HT1080 (cell line): ENCODE results near the gene FXR1. TPM values are rescaled to one million over a fixed set of nuclear protein-coding genes. Genes with fewer than 3 reads are reported as not detected.

Experiments used
- DNase-seq: peaks from one replicate; pipeline ENCODE4 v3.0.0-alpha.2; 2015; ENCODE audit warnings: low read depth
- total RNA-seq: library from RNA; depleted of rRNA; stranded (reverse); fragments of >200 nt; shearing (Covaris generic); gene quantifications from 2 replicates; pipeline ENCODE4 v1.2.3, GENCODE V29; 2014; rRNA removed

Gene FXR1
- total RNA-seq, 1 experiment from 2014 or later, result 168 TPM

DNA sequence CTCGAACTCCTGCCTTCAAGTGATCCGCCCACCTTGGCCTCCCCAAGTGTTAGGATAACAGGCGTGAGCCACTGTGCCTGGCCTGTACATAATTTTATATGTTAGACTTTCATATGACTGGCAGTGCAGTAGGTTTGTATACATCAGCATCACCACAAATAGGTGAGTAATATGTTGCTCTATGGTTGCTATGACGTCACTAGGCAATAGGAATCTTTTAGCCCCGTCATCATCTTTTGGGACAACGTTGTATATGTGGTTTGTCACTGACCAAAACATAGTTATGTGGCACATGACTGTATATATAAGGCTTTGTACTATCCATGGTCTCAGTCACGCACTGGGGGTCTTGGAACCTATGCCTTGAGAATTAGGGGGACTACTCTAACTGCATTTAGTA lies 94.1 kb downstream of the FXR1 start:
- DNase-seq, result no peak

DNA sequence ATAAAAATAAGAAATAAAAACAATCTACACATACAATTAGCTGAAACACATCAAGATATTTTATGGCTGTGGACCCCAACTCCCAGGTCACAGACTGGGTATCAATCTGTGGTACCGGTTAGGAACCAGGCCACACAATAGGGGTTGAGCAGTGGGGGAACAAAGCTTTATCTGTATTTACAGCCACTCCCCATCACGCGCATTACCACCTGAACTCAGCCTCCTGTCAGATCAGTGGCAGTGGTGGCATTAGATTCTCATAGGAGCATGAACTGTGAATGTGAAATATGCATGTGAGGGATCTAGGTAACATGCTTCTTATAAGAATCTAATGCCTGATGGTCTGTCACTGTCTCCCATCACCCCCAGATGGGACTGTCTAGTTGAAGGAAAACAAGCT lies 94.8 kb downstream of the FXR1 start:
- DNase-seq, result no peak

DNA sequence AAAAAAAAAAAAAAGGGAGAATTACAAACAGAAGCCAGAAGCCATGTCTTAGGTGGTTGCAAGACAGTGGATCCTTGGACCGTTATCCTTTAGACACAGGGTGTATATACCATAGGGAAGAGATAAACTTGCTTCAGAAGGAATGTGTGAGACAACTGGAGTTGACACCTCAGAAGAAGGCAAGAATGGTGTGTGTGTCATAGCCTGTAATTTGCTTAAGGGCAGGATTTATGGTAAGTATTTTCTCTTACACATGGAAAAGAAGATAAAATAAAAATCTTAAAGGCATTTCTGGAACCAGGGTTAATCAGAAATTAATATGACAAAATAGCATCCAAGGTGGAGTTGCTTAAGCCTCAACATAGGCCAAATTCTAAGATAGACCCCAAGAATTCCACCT lies 96.3 kb downstream of the FXR1 start:
- DNase-seq, result no peak

DNA sequence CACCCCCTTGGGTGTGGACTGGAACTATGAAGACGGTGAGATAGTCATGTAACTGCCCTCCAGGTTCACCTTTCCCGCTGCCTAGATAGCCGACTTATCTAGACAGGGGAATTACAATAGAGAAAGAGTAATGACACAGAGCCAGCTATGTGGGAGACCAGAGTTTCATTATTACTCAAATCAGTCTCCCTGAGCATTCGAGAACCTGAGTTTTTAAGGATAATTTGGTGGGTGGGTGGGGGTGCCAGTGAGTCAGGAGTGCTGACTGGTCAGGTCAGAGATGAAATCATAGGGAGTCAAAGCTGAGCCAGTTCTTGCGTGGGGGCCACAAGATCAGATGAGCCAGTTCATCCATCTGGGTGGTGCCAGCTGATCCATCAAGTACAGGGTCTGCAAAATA lies 96.8 kb downstream of the FXR1 start:
- DNase-seq, result no peak

DNA sequence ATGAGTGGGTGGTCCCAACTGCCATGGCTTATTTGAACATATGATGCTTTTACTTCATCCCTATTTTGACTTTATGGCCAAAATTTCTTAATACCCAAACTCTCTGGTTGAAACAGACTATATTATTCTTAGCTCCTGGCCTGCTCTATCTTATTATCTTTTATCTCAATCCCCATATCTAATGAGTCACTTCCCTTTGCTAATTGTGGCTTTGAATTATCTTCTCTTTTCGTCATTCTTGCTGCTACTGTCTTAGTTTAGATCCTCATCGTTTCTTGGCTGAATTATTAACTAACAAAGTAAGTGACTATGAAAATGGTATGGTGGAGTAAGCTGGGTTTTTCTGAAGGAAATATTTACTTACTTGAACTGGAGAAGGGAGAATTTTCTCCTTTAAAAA lies 105.2 kb downstream of the FXR1 start:
- no peak for DNase-seq

DNA sequence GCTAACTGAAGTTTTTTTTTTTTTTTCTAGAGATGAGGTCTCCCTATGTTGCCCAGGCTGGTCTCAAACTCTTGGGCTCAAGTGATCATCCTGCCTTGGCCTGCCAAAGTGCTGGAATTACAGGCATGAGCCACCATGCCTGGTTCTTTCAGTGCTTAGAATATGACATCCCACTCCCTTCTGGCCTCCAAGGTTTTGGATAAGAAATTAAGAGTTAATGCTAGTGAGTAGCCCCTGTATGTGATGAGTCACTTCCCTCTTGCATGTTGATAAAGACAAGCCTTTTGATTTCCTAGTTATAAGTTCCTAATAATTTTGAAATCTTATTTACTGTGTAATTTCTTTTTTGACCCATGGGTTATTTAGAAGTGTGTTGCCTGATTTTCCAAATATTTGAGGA lies 112.7 kb downstream of the FXR1 start:
- no peak for DNase-seq

DNA sequence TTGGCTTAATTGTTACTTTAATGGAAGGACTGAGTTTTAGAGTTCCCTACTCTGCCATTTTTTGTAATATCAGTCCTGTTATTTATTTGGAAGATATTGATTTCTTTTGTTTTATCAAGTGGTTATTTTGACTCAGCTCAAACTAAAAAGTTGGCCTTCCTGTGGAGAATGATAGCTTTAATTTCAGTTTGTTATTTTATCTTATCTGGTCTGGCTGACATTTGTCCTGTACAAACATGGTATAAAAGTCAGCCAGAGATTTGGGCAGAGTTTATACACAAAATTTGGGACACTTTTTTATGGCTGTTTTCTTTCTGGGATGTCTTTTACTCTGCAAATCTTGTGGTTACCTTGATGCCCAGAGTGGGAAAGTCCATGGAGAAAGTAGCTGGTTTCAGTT lies 118.5 kb downstream of the FXR1 start:
- no peak for DNase-seq

Other genes starting within 250 kb of the FXR1 start
- gene CCDC39, start 233.2 kb upstream of the FXR1 start, total RNA-seq, result 0.03 and 0.05 TPM in 2 replicates
- 93.1 and 126 TPM in 2 replicates for gene DNAJC19, start 77.1 kb downstream of the FXR1 start, total RNA-seq